Thyroid gland (tissue), 4 donors: ENCODE measurements around the gene JPT2.

Experiments
- POLR2A ChIP-seq, 2 donors: fragments of 450-650 bp; IDR thresholded peaks; one replicate each; pipeline ENCODE4 v1.6.1; 2017; ENCODE audit warnings: antibody characterized with exemption in 2 of 2, mild to moderate bottlenecking in 2 of 2, moderate library complexity in 1 of 2
- TF ChIP-seq, protein P1 (sequence below), 6 experiments: fragments of 200-600 bp in 3 of 6; fragments of 450-650 bp in 3 of 6; sonication (generic) in 3 of 6; IDR thresholded peaks; one replicate each; pipeline ENCODE4 v1.5.1; 2016 to 2019; ENCODE audit warnings: antibody characterized with exemption in 6 of 6, mild to moderate bottlenecking in 2 of 6, inconsistent platforms in 1 of 6, moderate library complexity in 1 of 6

DNA sequence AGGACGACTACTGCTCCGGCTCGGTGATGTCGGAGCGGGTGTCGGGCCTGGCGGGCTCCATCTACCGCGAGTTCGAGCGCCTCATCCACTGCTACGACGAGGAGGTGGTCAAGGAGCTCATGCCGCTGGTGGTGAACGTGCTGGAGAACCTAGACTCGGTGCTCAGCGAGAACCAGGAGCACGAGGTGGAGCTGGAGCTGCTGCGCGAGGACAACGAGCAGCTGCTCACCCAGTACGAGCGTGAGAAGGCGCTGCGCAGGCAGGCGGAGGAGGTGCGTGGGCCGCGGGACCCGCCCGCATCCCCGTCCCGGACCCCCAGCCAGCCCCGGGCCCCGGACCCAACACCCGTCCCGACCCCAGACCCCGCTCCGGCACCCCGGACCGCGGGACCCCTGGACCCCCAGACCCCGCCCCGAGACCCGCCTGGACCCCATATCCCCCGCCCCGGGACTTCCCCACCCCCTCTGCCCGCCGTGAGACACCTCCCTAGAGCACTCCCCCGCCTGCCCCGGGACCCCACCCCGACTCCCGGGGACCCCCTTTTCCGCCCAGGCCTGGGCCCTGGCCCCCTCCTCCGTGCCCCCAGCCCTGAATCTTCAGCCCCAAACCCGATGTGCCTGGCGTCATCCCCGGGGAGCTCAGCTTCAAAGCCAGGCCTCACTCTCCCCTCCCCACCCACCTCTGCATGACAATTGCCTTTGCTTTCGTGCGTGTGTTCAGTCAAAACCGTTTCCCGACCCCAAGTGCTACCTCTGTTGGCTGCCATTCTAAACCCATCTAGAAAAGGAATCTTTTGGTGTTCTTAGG lies 28.5 kb downstream of the JPT2 start:
- TF ChIP-seq, protein P1, sequence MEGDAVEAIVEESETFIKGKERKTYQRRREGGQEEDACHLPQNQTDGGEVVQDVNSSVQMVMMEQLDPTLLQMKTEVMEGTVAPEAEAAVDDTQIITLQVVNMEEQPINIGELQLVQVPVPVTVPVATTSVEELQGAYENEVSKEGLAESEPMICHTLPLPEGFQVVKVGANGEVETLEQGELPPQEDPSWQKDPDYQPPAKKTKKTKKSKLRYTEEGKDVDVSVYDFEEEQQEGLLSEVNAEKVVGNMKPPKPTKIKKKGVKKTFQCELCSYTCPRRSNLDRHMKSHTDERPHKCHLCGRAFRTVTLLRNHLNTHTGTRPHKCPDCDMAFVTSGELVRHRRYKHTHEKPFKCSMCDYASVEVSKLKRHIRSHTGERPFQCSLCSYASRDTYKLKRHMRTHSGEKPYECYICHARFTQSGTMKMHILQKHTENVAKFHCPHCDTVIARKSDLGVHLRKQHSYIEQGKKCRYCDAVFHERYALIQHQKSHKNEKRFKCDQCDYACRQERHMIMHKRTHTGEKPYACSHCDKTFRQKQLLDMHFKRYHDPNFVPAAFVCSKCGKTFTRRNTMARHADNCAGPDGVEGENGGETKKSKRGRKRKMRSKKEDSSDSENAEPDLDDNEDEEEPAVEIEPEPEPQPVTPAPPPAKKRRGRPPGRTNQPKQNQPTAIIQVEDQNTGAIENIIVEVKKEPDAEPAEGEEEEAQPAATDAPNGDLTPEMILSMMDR (IDR thresholded peaks at IDR 0.05): no peak
- no peak for TF ChIP-seq POLR2A (IDR thresholded peaks at IDR 0.05)
